NT2/D1 (cell line): Measurements from ENCODE around the gene MED1.

Experiments used
- SUZ12 ChIP-seq: IDR thresholded peaks from 2 replicates; pipeline ENCODE4 v1.6.1; 2011; ENCODE audit not compliant: insufficient read length, insufficient read depth; ENCODE audit errors: extremely low read depth
- YY1 ChIP-seq: IDR thresholded peaks from 2 replicates; pipeline ENCODE4 v1.6.1; 2011; ENCODE audit not compliant: insufficient read length, insufficient read depth
- ZNF274 ChIP-seq: IDR thresholded peaks from 2 replicates; pipeline ENCODE4 v1.6.1; 2011; ENCODE audit warnings: mild to moderate bottlenecking, low read depth, low read length

DNA sequence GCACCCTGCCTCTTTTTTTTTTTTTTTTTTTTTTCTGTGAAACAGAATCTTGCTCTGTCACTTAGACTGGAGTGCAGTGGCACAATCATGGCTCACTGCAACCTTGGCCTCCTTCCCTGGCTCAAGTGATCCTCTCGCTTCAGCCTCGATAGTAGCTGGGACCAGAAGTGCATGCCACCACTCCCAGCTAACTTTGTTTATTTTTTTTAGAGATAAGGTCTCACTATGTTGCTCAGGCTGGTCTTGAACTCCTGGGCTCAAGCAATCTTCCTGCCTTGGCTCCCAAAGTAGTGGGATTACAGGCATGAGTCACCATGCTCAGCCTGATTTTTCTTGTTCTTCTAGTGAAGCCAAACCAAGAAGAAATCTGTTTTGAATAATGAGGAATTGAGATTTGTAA is 35.2 kb upstream of the MED1 start:
- no peak for TF ChIP-seq YY1
- no peak for TF ChIP-seq ZNF274
- no peak for TF ChIP-seq SUZ12
